ENCODE data around the gene AUTS2.
"Not testable (repeated sequence)": the region's sequence is repeated elsewhere in the genome, so short reads cannot be mapped to it uniquely, and the experiment has no call there.

AUTS2 gene

DNA sequence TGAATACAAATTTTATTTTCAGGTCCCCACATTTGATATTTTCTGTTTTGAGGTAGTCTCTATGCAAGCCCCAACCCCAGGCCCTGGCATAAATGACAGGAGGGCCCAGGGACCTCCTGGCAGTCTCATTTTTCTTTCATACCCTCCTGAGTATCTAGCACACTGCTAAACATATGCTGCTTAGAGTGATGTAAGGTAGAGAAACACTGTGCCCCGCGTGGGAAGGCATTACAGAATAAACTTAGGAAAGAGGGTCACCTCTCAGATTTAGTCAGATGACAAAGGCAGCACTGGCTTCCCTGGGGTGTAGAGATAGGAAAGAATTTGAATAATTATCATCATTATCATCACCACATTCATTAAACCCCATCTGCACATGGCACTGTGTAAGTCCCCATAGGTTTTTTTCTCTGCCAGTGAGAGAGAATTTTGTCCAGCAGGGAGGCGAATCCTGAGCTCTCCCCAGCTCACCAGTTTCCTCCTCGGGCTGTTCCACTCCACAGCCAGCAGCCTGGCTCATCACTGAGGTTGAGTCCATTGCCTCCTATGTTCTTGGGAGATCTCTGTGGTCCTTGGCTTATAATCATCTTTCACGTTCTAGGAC lies 1026.3 kb downstream of the AUTS2 start:
- no peak for DNase-seq

- no peak for DNase-seq
Observed at GRCh38 chr7:70627461-70627860, 1029.2 kb downstream of the AUTS2 start.

DNA sequence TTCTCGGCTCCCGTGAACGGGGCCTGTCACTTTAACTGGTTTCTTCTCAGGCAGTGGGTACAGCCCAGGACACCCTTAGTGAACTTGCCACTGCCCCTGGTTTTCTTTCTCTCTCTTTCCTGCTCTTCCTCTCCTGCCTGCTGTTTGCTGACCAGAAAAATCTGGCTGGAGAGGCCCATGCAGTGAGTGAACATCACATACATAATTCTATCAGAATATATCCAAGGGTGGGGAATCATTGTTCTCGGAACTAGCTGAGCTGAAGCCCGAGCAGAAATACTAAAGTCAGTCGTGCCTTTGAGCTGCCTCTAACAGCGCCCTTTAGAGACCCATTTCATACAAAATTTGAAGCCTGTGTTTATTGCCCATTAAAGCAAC lies 1032.2 kb downstream of the AUTS2 start:
- no peak for DNase-seq

- no peak for DNase-seq
Observed at GRCh38 chr7:70630818-70631457, 1032.7 kb downstream of the AUTS2 start.

DNA sequence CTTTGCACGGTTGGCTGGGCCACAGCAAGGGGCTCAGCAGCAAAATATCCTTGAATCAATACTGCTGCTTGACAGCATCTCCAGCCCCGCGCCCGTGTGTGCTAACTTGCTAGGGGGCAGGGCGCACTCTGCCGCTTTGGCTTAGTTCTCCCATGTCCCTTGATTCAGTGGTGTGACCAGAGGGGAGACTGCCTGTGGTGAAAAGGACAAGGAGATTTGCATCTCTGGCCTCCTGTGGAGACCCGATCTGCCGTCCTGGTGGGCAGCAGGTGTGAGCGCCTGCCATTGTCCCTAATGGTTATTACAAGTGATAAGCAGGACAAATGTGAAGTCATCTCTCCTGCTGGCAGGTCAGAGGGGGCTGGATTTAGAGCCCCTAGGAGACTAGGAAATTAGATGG lies 1033.4 kb downstream of the AUTS2 start:
- DNase-seq = no peak

GRCh38 chr7:70632400-70632799 lies 1034.1 kb downstream of the AUTS2 start:
- DNase-seq = no peak

GRCh38 chr7:70634071-70634470 lies 1035.8 kb downstream of the AUTS2 start:
- no peak for DNase-seq

- no peak for DNase-seq
Observed at GRCh38 chr7:70634610-70635068, 1036.4 kb downstream of the AUTS2 start.

DNA sequence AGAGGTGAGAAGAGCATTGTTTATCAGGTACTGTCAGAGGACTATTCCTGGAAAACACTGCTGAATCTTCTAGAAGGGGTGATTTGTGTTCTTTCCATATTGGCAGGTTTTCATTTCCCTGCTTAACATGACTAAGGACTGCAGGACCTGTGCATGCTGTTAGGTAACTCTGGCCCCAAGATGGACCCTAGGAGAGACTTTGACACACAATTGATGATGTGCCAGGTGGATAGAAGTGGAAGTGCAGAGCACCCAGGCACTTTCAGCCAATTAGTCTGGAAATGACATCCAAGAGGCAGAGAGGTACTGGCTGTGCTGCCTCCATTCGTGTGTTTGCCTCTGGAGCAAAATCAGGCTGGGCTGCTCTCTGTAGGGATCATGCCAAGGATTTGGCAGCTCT lies 1037.4 kb downstream of the AUTS2 start:
- no peak for DNase-seq

GRCh38 chr7:70636169-70636568 lies 1037.9 kb downstream of the AUTS2 start:
- no peak for DNase-seq

DNA sequence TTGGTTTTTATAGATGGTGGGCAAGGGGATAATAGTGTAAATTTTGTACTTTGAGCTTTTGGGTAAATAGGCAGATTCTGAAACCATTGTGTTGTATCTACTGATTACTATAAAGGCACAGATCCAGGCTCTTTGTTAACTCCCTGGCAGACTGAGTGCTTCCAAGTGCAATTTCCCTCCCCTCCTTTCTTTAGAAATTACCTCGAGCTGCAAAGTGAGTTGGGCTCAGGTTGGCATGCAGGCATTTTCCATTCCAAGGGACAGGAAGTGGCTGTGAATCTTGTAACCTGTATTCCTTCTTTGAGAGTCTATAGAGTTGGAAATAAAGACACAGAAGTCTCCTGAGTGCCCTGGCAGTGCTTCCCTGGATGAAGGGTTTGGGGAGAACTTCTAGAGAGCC lies 1039.5 kb downstream of the AUTS2 start:
- DNase-seq = no peak

- DNase-seq = no peak
Observed at GRCh38 chr7:70638158-70639107, 1040.2 kb downstream of the AUTS2 start.

- no peak for DNase-seq
Observed at GRCh38 chr7:70640266-70640833, 1042.1 kb downstream of the AUTS2 start.

- DNase-seq = no peak
Observed at GRCh38 chr7:70641882-70642281, 1043.6 kb downstream of the AUTS2 start.

GRCh38 chr7:70645279-70645678 lies 1047.0 kb downstream of the AUTS2 start:
- DNase-seq = no peak

DNA sequence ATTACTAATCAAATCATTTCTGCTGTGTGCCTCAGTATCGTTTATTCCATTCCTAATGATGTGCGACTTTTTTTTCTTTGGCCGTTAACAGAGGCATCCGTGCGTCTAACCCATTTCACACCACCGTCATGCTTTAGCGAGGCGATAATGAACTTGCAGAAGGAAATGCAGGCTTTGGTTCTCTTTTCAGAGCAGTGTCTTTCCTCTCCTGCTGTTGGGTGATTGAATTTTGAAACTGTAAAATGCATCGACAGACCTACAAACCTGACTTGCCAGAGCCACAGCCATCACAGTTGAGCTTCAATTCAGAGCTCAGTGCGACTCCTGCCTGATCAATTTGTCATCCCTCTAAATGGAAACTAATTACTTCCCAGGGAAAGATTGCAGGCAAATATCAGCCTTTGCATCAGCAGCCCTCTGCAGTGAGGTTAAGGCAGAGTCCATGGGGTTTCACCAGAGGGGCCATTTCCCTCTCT lies 1047.6 kb downstream of the AUTS2 start:
- no peak for DNase-seq

DNA sequence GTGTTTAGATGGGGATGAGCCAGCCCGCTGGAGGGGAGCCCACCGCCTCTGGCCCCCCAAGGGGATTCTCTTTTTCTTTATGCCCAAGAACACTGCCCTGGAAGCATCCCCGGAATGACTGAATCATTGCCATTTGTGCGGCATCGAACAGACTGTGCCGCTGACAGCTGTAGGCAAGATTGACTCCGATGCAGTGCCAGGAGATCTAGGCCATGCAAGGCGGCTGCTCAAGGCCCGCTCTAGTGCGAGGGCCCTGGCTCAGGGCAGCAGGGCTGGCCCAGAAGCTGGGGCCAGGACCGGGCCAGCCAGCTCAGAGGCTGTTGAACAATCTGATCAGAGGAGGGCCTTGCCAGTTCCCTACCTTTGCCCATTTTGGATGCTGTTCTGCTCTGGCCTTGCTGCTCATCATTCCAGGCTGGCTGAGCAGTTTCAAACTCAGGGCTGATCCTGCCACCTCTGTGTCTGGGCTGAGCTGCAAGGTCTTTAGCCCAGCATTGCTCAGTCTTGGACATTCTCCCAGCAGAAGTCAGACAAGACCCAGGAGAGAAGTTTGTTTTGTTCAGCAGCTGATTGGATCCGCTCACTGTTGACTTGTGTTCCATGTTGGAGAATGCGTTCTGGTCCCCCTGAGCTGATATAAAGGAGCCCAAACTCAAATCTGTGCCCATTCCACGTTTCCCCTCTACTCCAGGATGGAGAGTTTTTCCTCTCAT lies 1048.4 kb downstream of the AUTS2 start:
- DNase-seq = no peak

DNA sequence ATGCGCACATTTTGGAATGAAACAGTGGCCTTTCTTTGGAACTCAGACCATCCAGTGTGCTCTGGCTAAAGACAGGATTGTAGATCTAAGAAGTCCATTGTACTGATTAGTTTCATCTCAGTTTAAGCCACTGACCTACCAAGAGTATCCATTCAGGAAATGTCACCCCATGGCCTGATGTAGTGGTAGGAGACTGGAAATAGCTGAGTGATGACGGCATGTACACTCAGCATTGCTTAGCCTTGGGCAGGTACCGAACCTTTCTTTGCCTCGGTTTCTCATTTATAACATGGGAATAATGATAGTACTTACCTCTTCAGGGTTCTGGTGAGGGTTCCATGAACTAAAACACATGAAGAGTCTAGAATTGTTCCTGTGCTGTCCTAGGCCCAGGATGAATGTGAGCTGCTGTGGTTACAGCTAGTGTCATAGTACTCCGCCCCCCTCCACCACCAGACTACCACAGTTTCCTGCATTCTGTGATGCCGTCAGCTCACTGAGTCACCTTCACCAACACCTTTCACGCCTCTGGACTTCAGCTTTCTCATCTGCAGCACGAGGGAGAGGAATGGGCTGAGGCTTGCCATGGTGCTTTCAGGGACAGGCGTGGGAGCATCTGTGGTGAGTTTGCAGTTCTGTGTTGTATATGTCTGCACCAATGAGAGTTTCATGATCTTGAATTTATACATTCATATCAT lies 1049.7 kb downstream of the AUTS2 start:
- no peak for DNase-seq

- not testable (repeated sequence) for DNase-seq
Observed at GRCh38 chr7:70648499-70648861, 1050.2 kb downstream of the AUTS2 start.

- DNase-seq = no peak
Observed at GRCh38 chr7:70649323-70649722, 1051.0 kb downstream of the AUTS2 start.

GRCh38 chr7:70654146-70654545 lies 1055.9 kb downstream of the AUTS2 start:
- DNase-seq = no peak

- no peak for DNase-seq
Observed at GRCh38 chr7:70654979-70655378, 1056.7 kb downstream of the AUTS2 start.

Measured in NCI-H526 (cell line).